ENCODE measurements around the gene PIGU. TPM values are rescaled to one million over a fixed set of nuclear protein-coding genes. Genes with fewer than 3 reads are reported as not detected.
A peak's percentile ranks its signal among the peaks of the same experiment; 100 is the strongest.

PIGU gene
- total and polyA plus RNA-seq, 2 donors (not counting 1 experiment from before 2014, with no cell fraction given): 12.0 to 19.3 TPM

- peaks cover 0 to 17% of the 10 kb centered on the region in 2 donors for H3K4me1 ChIP-seq (ENCODE audit: control insufficient read depth in 2 of 2, insufficient read depth in 2 of 2, low read length in 2 of 2)
- peaks cover 0 to 23% of the 10 kb centered on the region in 2 experiments for H3K36me3 ChIP-seq (replicated peaks in 1 of 2; ENCODE audit: control extremely low read depth in 1 of 2, control insufficient read depth in 1 of 2, extremely low read depth in 1 of 2, insufficient read depth in 2 of 2, low read length in 1 of 2)
- POLR2A ChIA-PET: no interaction called here
- no peak overlapping the region for H3K9ac ChIP-seq (ENCODE audit: low read length)
- H3K4me2 ChIP-seq (replicated peaks; ENCODE audit: low read depth, low read length, poor library complexity, severe bottlenecking): peak overlapping the region; percentile 12
- 82% methylated on average over 5 of the region's 6 CpGs for WGBS (ENCODE audit: insufficient coverage)
- Mint-ChIP-seq H3K27me3 (no peaks in the 10 kb centered on the region), H3K27ac (peak overlapping the region; percentile 15), H3K4me3 (peak overlapping the region; percentile 1), H3K4me1 (peaks cover 15% of the 10 kb centered on the region), H3K9me3 (ENCODE audit: insufficient read depth) (no peaks in the 10 kb centered on the region)
- H3K4me3 ChIP-seq (ENCODE audit: control extremely low read depth in 1 of 5, extremely low read depth in 1 of 5, insufficient read depth in 1 of 5, low read depth in 2 of 5, low read length in 4 of 5): no peak overlapping the region
- intact Hi-C loops (cut with micrococcal nuclease): no loop called here
- H3K27ac ChIP-seq (ENCODE audit: low read length in 2 of 2): no peak overlapping the region
- CTCF ChIA-PET: no interaction called here
- DNase-seq: no peak
- ATAC-seq (ENCODE audit: low read depth): peak; percentile 36
- H4K20me1 ChIP-seq (ENCODE audit: control insufficient read depth, insufficient read depth, low read length, poor library complexity, severe bottlenecking): no peaks in the 10 kb centered on the region
- H3K27me3 ChIP-seq (replicated peaks in 1 of 4; ENCODE audit: control extremely low read depth in 1 of 4, control insufficient read depth in 3 of 4, insufficient read depth in 4 of 4, low read length in 3 of 4): no peaks in the 10 kb centered on the region
- H3K9me3 ChIP-seq (ENCODE audit: control extremely low read depth in 1 of 3, control insufficient read depth in 2 of 3, insufficient read depth in 1 of 3, low read length in 2 of 3): no peaks in the 10 kb centered on the region
- H2AFZ ChIP-seq (ENCODE audit: insufficient read depth, low read depth, low read length, poor library complexity, severe bottlenecking): no peak overlapping the region
- H3K79me2 ChIP-seq (ENCODE audit: control insufficient read depth, insufficient read depth, low read length): no peaks in the 10 kb centered on the region
- TF ChIP-seq CTCF (IDR thresholded peaks at IDR 0.05): no peak
- no peak for TF ChIP-seq EZH2 (IDR thresholded peaks at IDR 0.05; ENCODE audit: borderline replicate concordance, insufficient read depth, low read depth, low read length, poor library complexity, severe bottlenecking)
These were observed 54.0 kb downstream of the PIGU start for GRCh38 chr20:34622821-34623451.
